Stimulated activated CD8-positive, alpha-beta memory T cell treated with anti-CD3 and anti-CD28 coated beads, Interleukin-2, amount 100 ng/mL, for 48 hours (primary cell): ENCODE results near the gene MSI1.
"Not testable (repeated sequence)": the region's sequence is repeated elsewhere in the genome, so short reads cannot be mapped to it uniquely, and the experiment has no call there.

Experiments
- DNase-seq, 2 donors: peaks; one replicate each; pipeline ENCODE4 v3.0.0-alpha.2; 2020; ENCODE audit warnings: low read depth in 2 of 2

The MSI1 gene

GRCh38 chr12:120357104-120357503 lies 11.9 kb downstream of the MSI1 start:
- no peak for DNase-seq

GRCh38 chr12:120356567-120357030 lies 12.4 kb downstream of the MSI1 start:
- DNase-seq = peak; percentile 66 to 70

- no peak for DNase-seq
Observed at GRCh38 chr12:120353556-120354317, 15.2 kb downstream of the MSI1 start.

DNA sequence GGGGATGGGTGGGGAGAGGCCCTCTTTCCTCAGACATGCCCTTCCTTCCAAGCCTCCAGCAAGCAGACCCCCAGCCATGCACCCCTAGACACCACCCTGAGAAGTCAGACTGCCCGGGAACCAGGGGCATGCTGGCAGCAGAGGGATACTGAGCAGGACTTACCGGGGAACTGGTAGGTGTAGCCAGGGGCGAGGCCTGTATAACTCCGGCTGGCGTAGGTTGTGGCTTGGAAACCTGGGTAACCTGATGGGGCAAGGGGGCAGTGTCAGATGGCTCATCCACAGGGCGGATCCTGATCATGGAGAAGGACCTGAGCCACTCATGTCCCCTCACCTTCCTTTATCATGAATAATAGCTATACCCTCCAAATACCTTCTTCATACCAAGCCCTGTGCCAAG lies 15.8 kb downstream of the MSI1 start:
- no peak for DNase-seq

DNA sequence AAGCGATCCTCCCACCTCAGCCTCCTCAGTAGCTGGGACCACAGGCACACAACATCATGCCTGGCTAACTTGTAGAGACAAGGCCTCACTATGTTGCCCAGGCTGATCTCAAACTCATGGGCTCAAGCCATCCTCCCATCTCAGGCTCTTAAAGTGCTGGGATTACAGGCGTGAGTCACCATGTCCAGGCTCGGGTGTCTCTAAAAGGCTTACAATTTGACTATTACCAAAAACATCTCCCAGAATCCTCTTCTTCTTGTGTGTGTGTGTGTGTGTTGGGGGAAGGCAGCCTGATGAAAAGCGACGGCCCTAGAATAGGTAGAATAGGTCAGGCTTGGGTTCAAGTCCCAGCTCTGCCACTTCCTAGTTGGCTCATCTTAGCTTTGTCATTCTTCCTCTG lies 16.8 kb downstream of the MSI1 start:
- no peak for DNase-seq

DNA sequence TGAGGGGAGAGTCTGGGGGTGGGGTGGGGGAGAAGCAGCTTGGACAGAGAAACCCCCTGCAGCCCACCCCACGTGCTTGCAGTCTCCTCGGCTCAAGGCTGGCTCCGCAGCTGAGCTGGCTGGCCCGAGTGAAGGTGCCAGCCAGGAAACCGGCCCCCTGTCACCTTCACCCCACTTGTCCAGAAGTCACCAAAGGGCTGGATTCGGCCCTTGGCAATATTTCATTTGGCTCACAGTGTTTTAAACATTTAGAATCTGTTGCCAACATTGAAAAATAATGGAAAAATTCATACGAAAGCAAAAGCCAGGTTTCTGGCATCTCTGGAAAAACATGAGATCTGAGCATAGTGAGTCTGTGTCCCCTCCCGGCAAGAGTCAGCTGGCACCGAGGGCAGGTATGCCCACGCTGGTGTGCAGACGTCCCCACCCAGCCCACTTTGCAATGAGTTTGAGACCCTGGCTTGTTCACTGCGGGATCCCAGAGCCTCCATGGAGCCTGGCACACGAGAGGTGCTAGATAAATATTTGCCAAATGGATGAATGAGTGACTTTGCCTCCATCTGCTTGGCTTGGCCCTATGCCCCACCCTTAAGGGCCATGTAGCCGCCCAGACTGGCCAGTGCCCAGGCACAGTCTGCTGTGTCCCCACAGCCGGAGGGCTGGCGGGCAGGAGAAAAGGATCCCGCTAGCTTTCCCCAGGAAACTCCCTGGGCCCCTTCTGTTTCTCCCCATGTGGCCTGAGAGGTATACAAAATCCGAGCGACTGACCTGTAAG lies 18.2 kb downstream of the MSI1 start:
- no peak for DNase-seq

GRCh38 chr12:120347766-120348165 lies 21.2 kb downstream of the MSI1 start:
- DNase-seq = no peak

GRCh38 chr12:120346681-120347080 lies 22.3 kb downstream of the MSI1 start:
- no peak for DNase-seq

DNA sequence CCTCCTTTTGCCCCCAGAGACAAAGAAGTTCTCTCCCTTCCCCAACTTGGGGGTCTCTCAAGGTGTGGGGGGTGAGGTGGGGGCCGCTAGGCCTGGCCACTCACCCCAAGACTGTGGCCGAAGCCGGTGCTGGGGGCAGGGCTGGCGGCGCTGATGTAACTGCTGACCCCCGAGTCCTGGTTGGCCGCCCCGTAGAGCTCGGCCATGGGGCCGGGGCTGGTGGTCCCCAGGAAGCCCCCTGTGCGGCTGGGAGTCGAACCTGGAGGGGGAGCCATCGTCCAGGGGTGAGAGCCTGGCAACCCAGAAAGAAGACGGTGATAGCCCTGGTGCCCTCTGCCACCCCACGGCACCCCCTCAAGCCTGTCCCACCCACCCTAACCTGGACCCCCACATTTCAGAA lies 22.9 kb downstream of the MSI1 start:
- no peak for DNase-seq

DNA sequence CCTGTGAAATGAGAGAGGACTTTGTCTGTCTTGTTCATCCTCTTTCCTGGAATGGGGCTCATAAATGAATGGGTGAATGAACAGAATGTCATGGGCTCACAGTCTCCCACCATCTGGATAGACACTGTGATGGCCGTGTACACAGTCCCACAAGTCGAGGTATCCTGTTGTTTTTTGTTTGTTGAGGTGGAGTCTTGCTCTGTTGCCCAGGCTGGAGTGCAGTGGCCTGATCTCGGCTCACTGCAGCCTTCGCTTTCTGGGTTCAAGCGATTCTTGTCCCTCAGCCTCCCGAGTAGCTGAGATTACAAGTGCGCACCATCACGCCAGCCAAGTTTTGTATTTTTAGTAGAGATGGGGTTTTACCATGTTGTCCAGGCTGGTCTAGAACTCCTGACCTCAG lies 25.3 kb downstream of the MSI1 start:
- DNase-seq = no peak

- DNase-seq = no peak
Observed at GRCh38 chr12:120343039-120343537, 25.9 kb downstream of the MSI1 start.

DNA sequence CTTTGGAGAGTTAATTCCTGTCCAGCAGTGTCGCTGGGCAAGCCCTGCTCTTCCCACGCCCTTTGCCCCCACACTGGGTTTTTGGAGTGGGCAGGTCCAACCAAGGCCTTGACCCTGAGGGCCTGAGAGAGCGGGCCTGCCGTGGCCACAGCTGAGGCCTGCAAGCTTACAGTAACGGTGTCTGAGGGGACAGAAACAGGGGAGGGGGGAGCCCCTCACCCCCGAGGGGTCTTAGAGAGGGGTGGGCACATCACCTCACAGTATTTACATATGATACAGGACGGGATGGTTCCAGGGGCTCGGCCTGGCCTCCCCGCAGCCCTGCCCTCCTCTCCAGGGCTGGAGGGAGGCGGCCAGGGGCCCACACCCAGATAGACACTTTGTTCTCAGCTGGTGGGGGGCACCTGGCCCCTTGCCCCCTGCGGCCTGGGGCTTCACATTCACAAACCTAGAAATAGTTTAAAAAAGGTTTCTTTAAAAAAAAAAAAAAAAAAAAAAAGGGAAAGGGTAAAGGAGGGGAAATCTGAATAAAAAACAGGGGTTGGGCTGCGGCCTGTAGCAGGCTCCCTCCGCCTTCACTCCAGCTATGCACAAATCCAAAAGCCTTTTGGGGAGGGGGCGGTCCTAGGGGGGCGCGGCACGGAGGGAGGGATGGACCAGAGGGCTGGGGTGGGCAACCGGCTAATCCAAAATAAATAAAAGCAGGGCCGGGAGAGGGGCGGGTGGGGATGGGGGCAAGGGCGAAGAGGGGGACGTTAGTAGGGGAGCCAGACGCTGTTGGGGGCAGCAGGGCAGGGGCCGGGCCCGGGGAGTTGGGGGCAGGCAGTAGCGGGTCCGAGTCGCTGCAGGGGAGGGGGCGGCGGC lies 26.6 kb downstream of the MSI1 start:
- DNase-seq = no peak

GRCh38 chr12:120339256-120339655 lies 29.7 kb downstream of the MSI1 start:
- DNase-seq = no peak

GRCh38 chr12:120337730-120338129 lies 31.2 kb downstream of the MSI1 start:
- DNase-seq = no peak

DNA sequence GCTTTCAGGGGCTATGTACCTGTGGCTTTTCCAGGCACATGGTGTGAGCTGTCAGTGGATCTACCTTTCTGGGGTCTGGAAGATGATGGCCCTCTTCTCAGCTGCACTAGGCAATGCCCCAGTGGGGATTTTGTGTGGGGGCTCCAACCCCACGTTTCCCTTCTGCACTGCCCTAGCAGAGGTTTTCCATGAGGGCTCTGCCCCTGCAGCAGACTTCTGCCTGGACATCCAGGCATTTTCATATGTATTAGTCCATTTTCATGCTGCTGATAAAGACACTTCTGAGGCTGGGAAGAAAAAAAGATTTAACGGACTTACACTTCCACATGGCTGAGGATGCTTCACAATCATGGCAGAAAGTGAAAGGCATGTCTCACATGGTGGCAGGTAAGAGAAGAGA lies 32.6 kb downstream of the MSI1 start:
- DNase-seq = not testable (repeated sequence)

DNA sequence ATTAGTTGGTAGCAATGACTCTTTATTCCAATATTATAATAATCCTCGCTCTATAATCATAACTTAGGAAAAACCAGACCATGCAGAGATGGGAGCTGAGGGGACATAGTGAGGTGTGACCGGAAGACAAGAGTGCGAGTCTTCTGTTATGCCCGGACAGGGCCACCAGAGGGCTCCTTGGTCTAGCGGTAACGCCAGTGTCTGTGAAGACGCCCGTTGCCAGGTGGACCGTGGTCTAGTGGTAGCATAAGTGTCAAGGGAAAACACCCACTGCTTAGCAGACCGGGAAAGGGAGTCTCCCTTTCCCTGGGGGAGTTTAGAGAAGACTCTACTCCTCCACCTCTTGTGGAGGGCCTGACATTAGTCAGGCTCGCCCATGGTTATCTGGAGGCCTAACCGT lies 33.5 kb downstream of the MSI1 start:
- peak in 1 of 2 donors; percentile 37 for DNase-seq

- DNase-seq = no peak
Observed at GRCh38 chr12:120332523-120332922, 36.4 kb downstream of the MSI1 start.

GRCh38 chr12:120332041-120332440 lies 36.9 kb downstream of the MSI1 start:
- no peak for DNase-seq

DNA sequence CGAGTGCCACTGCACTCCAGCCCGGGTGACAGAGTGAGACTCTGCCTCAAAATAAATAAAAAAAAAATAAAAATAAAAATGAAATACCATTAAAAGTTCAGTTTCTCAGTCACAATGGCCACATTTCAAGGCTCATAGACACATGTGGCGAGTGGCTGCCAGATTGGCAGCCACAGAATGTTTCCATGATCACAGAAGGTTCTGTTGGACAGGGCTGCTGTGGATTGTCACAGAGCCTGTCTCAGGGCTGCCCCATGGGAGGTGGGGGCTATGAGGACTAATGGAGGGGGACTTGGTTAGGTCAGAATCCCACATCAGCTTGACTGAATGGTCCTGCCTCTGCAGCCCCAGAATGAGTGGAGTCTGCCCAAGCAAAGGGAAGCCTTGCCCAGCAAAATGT lies 37.6 kb downstream of the MSI1 start:
- no peak for DNase-seq

DNA sequence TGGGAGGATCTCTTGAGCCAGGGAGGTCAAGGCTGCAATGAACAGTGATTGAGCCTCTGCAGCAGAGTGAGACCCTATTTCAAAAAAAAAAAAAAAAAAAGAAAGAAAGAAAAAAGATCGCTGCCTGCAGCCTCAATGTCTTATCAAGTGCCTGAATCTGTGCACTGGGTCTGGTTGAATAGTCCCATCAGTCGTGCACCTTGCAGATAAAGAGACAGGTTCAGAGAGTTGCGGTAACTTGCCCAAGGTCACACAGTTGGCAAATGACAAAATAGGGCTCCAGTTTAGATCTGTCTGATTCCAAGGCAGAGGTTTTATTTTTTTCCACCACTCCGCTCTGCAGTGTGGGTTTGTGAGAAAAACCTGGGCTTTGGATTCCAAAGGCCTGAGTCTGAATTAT lies 40.7 kb downstream of the MSI1 start:
- no peak for DNase-seq

DNA sequence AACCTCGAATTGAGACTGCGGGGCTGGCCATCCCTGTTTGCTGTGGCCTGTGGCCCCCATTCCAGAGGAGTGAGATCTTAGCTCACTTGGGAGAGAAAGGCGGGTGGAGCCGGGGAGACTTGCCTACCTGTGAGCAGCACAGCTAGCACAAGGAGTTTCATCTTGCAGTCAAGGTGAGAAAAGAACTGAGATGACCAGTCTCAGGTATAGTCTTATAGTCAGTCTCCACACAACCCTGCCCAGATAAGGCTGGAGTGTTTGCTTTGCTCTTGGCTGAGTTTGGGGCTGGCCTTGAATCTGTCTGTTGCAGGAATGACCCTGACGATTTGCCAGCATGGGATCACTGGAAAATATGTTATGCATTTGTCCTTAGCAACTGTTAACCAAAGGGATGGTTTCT lies 41.4 kb downstream of the MSI1 start, which contains the start of gene PLA2G1B:
PLA2G1B (minus strand) TSS at position 187 of the 400 bp plus-strand sequence; CDS start at position 161, 26 bp downstream.
- DNase-seq = no peak
